ENCODE results near the gene MOXD1.
"Not testable (repeated sequence)": the region's sequence is repeated elsewhere in the genome, so short reads cannot be mapped to it uniquely, and the experiment has no call there.

MOXD1 gene

DNA sequence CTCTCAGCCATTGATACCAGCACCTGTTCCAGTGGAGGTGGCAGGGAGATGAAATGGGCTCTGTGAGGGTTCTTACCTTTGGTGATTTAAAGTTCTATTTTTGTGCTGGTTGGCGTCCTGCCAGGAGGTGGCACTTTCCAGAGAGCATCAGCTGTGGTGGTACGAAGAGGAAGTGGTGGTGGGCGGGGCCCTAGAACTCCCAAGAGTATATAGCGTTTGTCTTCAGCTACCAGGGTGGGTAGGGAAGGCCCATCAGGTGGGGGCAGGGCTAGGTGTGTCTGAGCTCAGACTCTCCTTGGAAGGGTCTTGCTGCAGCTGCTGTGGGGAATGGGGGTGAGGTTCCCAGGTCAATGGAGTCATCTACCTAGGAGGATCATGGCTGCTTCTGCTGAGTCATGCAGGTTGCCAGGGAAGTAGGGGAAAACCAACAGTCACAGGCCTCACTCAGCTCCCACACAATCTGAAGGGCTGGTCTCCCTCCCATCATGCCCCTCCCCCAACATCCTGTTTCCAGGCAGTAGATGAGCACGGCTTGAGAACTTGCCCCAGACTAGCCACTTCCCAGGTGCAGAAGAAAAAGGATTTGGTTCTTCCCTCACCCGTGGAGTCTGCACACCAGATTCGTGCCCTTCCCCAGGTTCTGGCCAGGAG lies 46.6 kb downstream of the MOXD1 start:
- no peaks in the 10 kb centered on the region for H3K9me2 ChIP-seq (ENCODE audit: low read depth, low read length)
- no peaks in the 10 kb centered on the region for H4K20me1 ChIP-seq (ENCODE audit: insufficient read depth, low read length)
- peak overlapping the region; percentile 13; the same call in 1 of the 2 replicates for H3K9ac ChIP-seq (ENCODE audit: low read length)
- H3K36me3 ChIP-seq (ENCODE audit: insufficient read depth, low read length): no peaks in the 10 kb centered on the region
- H3K27me3 ChIP-seq (ENCODE audit: insufficient read depth, low read length): no peaks in the 10 kb centered on the region
- TF ChIP-seq CTCF (IDR thresholded peaks at IDR 0.05; ENCODE audit: low read length) (no peak), EZH2 (IDR thresholded peaks at IDR 0.05; ENCODE audit: borderline replicate concordance, low read length) (no peak)
- peak overlapping the region; percentile 87 for H3K27ac ChIP-seq (ENCODE audit: low read depth, low read length, poor library complexity, severe bottlenecking)
- no peaks in the 10 kb centered on the region; the same call in 1 of the 2 replicates for H3K9me3 ChIP-seq (ENCODE audit: low read length)
- peaks cover 64% of the 10 kb centered on the region for H3K4me1 ChIP-seq (ENCODE audit: insufficient read depth, low read length, severe bottlenecking)
- H3K4me2 ChIP-seq (ENCODE audit: low read length): peak overlapping the region; percentile 34; the same call in 1 of the 2 replicates
- H2AFZ ChIP-seq (ENCODE audit: low read length): no peak overlapping the region
- peak overlapping the region; percentile 10 for H3K4me3 ChIP-seq (ENCODE audit: low read depth, low read length, poor library complexity, severe bottlenecking)
- H3K79me2 ChIP-seq (ENCODE audit: insufficient read depth, low read length): no peaks in the 10 kb centered on the region
- H3F3A ChIP-seq (ENCODE audit: insufficient read depth, low read length): no peaks in the 10 kb centered on the region

- Histone ChIP-seq H3K4me2 (ENCODE audit: low read length) (0 out of 2 replicates have a peak overlapping the region, but pooled peaks have one; percentile 27), H3K4me1 (ENCODE audit: insufficient read depth, low read length, severe bottlenecking) (peaks cover 49% of the 10 kb centered on the region)
These were observed 49.3 kb downstream of the MOXD1 start for GRCh38 chr6:132351986-132352385.

DNA sequence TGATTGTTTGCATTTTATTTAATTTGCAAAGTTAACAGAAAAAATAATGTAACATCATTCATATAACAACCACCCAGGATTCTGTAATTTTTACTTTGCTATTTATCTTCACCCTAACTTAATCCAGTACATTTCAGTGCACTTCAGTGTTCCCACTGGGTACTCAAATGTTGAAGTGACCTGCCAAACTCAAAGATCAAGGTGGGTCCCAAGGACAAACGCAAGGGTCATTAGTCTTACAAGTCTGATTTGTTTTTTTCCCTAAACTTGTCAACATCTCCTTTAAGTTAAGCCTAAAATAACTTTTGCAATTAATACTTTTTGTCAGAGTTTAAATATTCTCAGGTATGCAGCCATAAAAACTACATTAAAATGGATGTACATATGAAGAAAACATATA lies 53.0 kb downstream of the MOXD1 start:
- Histone ChIP-seq H3K27me3 (ENCODE audit: insufficient read depth, low read length) (no peaks in the 10 kb centered on the region), H4K20me1 (ENCODE audit: insufficient read depth, low read length) (no peaks in the 10 kb centered on the region), H3K9me3 (ENCODE audit: low read length) (peaks cover 20% of the 10 kb centered on the region), H3K79me2 (ENCODE audit: insufficient read depth, low read length) (no peaks in the 10 kb centered on the region), H3K4me1 (ENCODE audit: insufficient read depth, low read length, severe bottlenecking) (peaks cover 16% of the 10 kb centered on the region), H3K4me2 (ENCODE audit: low read length) (no peak overlapping the region), H3K27ac (ENCODE audit: low read depth, low read length, poor library complexity, severe bottlenecking) (no peak overlapping the region), H3K9me2 (ENCODE audit: low read depth, low read length) (no peaks in the 10 kb centered on the region), H3F3A (ENCODE audit: insufficient read depth, low read length) (no peaks in the 10 kb centered on the region), H3K36me3 (ENCODE audit: insufficient read depth, low read length) (no peaks in the 10 kb centered on the region; the same call in 1 of the 2 replicates), H2AFZ (ENCODE audit: low read length) (no peak overlapping the region), H3K9ac (ENCODE audit: low read length) (no peak overlapping the region), H3K4me3 (ENCODE audit: low read depth, low read length, poor library complexity, severe bottlenecking) (no peak overlapping the region)
- no peak for TF ChIP-seq EZH2 (IDR thresholded peaks at IDR 0.05; ENCODE audit: borderline replicate concordance, low read length)
- TF ChIP-seq CTCF (IDR thresholded peaks at IDR 0.05; ENCODE audit: low read length): no peak

More at GRCh38 chr6:132351986-132352385, 49.3 kb downstream of the MOXD1 start:
- not testable (repeated sequence) for H4K20me1 ChIP-seq (ENCODE audit: insufficient read depth, low read length); H3K4me3 ChIP-seq (ENCODE audit: low read depth, low read length, poor library complexity, severe bottlenecking); H3K27me3 ChIP-seq (ENCODE audit: insufficient read depth, low read length); H3K79me2 ChIP-seq (ENCODE audit: insufficient read depth, low read length); H3K9ac ChIP-seq (ENCODE audit: low read length); H3K9me2 ChIP-seq (ENCODE audit: low read depth, low read length); H2AFZ ChIP-seq (ENCODE audit: low read length); H3K36me3 ChIP-seq (ENCODE audit: insufficient read depth, low read length); H3F3A ChIP-seq (ENCODE audit: insufficient read depth, low read length); H3K9me3 ChIP-seq (ENCODE audit: low read length)
- H3K27ac ChIP-seq (ENCODE audit: low read depth, low read length, poor library complexity, severe bottlenecking): peak overlapping the region; percentile 87

DNA sequence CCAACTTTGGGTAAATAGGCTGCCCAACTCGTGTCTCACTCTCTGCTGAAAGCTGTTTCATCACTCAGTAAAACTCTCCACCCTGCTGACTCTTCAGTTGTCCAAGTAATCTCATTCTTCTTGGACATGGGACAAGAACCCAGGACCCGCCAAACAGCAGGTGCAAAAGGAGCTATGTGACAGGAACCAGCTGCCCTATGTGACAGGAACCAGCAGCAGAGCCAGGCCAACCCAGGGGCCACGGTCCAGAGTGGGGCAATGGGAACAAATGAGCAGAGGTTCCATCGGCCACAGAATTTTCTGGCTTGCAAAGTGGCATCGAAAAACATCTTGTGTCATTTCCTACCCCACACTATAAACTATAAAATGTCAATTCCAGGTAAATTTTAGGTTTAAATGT lies 56.5 kb downstream of the MOXD1 start:
- Histone ChIP-seq H3K27me3 (ENCODE audit: insufficient read depth, low read length) (no peaks in the 10 kb centered on the region), H3K4me2 (ENCODE audit: low read length) (no peak overlapping the region), H3K36me3 (ENCODE audit: insufficient read depth, low read length) (no peaks in the 10 kb centered on the region; the same call in 1 of the 2 replicates), H2AFZ (ENCODE audit: low read length) (no peak overlapping the region), H3K9ac (ENCODE audit: low read length) (no peak overlapping the region), H3K4me3 (ENCODE audit: low read depth, low read length, poor library complexity, severe bottlenecking) (no peak overlapping the region), H3K79me2 (ENCODE audit: insufficient read depth, low read length) (no peaks in the 10 kb centered on the region), H3K27ac (ENCODE audit: low read depth, low read length, poor library complexity, severe bottlenecking) (no peak overlapping the region), H3F3A (ENCODE audit: insufficient read depth, low read length) (no peaks in the 10 kb centered on the region), H3K9me3 (ENCODE audit: low read length) (peaks cover 22% of the 10 kb centered on the region), H3K4me1 (ENCODE audit: insufficient read depth, low read length, severe bottlenecking) (no peaks in the 10 kb centered on the region), H3K9me2 (ENCODE audit: low read depth, low read length) (no peaks in the 10 kb centered on the region), H4K20me1 (ENCODE audit: insufficient read depth, low read length) (no peaks in the 10 kb centered on the region)
- TF ChIP-seq CTCF (IDR thresholded peaks at IDR 0.05; ENCODE audit: low read length) (no peak), EZH2 (IDR thresholded peaks at IDR 0.05; ENCODE audit: borderline replicate concordance, low read length) (no peak)

Data from OCI-LY1 (cell line).